DND-41 (cell line): ENCODE measurements around the gene MMEL1.

Experiments
- EZH2 ChIP-seq: IDR thresholded peaks from 3 replicates; pipeline ENCODE4 v1.6.1; 2012; ENCODE audit warnings: borderline replicate concordance, low read depth, mild to moderate bottlenecking, moderate library complexity, low read length, inconsistent platforms; ENCODE audit not compliant: severe bottlenecking
- TF ChIP-seq, protein P1 (sequence below): IDR thresholded peaks from 2 replicates; pipeline ENCODE4 v1.5.1; 2012; ENCODE audit warnings: borderline replicate concordance, low read length, moderate library complexity, mild to moderate bottlenecking; ENCODE audit not compliant: poor library complexity, severe bottlenecking; ENCODE audit errors: extremely low read depth

DNA sequence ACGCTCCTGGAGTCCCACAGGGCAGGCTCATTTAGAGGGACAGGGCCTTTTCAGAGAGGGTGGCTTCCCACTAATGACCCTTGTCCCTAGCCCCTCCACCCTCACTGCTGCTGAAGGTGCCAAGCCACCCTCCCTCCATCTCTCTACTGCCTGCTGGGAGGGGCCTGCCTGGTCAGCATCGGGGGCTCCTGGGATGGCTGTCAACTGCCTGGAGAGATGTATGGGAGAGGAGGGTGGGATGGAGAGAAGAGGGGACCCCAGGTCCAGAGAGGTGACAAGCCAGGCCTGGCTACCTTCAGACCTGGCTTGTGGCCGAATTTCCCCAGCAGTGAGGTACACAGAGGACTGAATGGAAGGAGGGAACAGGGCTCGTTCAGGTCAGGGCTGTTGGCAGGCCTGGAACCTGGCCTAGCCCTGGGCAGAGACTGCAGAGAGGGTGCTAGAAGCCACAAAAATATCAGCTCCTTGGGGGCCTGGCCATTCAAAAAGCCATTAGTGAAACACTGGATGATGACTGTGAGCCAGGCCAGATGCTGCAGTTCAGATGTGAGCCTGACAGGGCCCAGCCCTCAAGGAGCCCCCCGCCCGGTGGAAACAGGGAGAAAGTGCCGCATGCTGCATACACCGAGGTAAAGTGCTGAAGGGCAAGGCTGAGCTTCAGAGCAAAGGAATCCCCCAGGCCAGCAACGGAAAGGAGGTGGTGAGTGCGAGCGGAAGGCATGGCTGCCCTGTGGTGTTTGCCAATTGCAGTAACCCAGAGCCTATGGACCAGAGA is 20.0 kb downstream of the MMEL1 start:
- TF ChIP-seq, protein P1, sequence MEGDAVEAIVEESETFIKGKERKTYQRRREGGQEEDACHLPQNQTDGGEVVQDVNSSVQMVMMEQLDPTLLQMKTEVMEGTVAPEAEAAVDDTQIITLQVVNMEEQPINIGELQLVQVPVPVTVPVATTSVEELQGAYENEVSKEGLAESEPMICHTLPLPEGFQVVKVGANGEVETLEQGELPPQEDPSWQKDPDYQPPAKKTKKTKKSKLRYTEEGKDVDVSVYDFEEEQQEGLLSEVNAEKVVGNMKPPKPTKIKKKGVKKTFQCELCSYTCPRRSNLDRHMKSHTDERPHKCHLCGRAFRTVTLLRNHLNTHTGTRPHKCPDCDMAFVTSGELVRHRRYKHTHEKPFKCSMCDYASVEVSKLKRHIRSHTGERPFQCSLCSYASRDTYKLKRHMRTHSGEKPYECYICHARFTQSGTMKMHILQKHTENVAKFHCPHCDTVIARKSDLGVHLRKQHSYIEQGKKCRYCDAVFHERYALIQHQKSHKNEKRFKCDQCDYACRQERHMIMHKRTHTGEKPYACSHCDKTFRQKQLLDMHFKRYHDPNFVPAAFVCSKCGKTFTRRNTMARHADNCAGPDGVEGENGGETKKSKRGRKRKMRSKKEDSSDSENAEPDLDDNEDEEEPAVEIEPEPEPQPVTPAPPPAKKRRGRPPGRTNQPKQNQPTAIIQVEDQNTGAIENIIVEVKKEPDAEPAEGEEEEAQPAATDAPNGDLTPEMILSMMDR, result no peak
- TF ChIP-seq EZH2, result no peak
